NCI-H1048 (cell line): ENCODE measurements around the gene ZNF598.

Experiments
- DNase-seq: peaks from one replicate; lab custom pipeline; 2025; lab: John Stamatoyannopoulos, UW

Gene ZNF598

GRCh38 chr16:2009791-2010510 is at the start of gene ZNF598:
Gene ZNF598, minus strand, starts transcription at chr16:2009821.
- no peak for DNase-seq

- DNase-seq = no peak
Measured at GRCh38 chr16:2058872-2059271, 49.3 kb upstream of the ZNF598 start.

GRCh38 chr16:2058420-2058819 is 48.8 kb upstream of the ZNF598 start:
- no peak for DNase-seq

DNA sequence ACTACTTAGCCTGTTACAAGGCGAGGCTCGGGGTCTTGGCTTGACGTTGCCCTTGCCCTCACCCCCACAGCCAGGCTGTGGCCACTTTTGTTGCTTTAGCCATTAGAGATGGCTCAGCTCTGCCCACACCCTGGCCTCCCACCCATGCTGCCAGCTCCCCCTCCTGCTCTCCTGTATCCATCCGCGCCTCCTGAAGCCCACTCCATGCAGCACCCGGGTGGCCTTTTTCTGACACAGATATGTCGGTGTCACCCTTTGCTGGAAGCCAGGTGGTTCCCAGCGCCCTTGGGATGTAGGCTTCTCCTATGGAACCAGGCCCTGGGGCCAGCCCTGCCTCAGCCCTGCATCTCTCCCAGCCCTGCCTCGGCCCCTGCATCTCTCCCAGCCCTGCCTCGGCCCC is 47.8 kb upstream of the ZNF598 start:
- no peak for DNase-seq

DNA sequence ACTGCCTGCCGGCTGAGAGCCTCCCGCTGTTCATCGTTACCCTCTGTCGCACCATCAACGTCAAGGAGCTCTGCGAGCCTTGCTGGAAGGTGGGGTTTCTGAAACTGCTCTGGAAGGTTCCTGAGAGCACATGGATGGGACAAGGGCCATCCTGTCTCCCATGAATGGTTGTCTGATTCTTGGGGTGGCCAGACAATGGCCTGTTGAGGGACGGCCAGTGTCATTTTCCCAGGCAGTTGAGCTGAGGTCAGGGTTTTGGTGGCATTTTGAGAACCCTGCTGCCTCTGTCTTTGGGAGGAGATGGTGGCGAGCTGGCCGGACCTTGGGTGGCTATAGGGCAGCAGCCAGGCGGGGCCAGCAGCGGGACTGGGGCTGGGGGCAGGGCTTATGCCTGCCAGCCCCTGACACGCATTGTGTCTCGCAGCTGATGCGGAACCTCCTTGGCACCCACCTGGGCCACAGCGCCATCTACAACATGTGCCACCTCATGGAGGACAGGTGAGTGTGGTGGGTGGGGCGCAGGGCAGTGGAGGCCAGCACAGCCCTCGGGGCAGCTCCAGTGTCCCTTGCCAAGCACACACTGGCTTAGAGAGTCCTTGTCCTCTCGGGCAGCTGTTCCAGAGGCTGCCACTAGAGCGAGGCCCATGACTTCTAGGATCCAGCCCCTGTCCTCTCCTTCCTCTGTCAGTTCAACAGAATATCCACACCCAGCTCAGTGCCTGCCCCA is 47.2 kb upstream of the ZNF598 start:
- no peak for DNase-seq

- DNase-seq = no peak
Measured at GRCh38 chr16:2056077-2056476, 46.5 kb upstream of the ZNF598 start.

DNA sequence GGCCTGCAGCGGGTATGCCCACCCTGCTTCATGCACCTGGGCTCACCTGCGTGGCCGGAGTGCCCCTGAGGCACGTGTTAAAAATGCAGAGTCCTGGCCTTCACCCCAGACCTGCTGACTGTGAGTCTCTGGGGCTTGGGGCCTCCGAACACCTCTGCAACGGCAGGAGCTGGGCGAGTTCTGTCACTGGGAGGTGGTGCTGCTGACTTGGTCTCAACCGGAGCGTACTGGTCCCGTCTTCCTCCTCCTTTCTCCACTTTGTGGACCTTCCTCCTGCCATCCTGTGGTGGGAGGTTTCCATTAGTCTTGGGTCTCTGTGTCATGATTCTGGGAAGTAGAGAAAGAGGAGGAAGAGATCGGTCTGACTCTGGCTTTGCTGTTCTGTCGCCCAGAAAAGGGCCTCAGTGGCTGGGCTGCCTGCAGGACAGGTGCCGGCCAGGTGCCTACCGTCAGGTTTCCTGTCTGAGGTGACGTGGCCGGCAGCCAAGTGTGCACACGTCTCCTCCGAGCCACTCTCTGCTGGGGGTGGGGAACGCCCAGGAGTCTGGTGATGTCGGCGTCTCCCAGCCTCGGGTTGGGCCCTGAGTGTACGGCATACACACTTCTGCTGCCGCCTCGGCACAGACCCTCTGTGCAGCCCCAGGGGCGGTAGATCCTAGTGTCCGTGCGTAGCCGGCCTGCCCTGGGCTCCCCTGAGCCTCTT is 45.1 kb upstream of the ZNF598 start:
- no peak for DNase-seq

DNA sequence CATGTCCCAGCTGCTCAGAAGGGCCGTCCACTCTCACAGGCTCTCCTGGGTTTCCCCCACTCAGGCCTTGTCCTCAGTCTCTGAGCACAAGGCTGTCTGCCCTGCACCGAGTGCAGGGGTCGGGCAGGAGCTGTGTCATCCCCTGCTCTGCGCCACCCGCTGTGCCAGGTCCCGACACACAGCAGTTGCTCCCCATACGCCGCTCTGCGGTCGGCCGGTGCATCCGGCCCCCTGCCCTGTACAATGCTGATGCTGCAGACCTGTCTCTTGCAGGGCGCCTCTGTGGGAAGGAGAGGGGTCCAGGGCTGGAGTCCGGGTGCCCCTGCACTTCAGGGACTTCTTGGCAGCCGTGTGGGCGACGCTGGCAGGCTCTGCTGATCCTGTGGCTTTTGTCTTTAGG is 44.3 kb upstream of the ZNF598 start:
- DNase-seq = no peak

GRCh38 chr16:2053211-2053610 is 43.6 kb upstream of the ZNF598 start:
- DNase-seq = no peak

- DNase-seq = no peak
Measured at GRCh38 chr16:2048116-2048543, 38.5 kb upstream of the ZNF598 start.

DNA sequence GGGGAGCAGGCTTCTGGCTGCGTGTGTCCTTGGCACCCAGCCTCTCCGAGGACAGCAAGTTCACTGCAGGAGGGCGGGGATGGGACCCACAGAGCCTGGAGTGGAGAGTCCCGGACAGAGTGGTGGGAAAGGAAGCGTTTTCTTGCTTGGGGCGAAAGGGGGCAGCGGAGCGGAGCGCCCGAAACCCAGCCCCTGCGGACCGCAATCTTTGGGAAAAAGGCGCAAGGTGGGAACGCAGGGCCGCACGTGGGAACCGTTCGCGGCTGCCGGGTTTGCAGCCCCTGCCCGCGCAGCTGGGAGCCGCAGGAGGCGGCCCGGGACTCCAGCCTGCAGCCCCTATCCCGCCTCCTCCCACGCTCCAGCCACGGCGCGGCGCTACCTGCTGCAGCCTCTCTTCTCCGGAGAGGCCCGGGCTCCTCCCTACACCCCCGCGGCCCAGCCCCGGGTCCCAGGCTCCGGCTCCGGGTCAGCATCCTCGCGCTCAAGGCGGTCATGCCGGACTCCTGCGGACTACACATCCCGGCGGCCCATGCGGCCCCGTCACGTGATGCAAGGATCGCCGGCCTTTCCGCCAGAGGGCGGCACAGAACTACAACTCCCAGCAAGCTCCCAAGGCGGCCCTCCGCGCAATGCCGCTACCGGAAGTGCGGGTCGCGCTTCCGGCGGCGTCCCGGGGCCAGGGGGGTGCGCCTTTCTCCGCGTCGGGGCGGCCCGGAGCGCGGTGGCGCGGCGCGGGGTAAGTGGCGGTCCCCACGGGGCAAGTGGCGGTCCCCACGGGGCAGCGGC is 37.9 kb upstream of the ZNF598 start, which contains the start of the genes NTHL1 and TSC2:
Gene NTHL1, minus strand, starts transcription at position 505 of the 786 bp plus-strand sequence. Its CDS starts 11 bp downstream, at position 494.
Gene TSC2, plus strand, starts transcription at position 656 of the 786 bp plus-strand sequence. CDS start 631 bp downstream, outside the sequence.
- DNase-seq = peak; percentile 35

- DNase-seq = no peak
Measured at GRCh38 chr16:2046893-2047329, 37.3 kb upstream of the ZNF598 start.

- DNase-seq = no peak
Measured at GRCh38 chr16:2045965-2046892, 36.6 kb upstream of the ZNF598 start.

DNA sequence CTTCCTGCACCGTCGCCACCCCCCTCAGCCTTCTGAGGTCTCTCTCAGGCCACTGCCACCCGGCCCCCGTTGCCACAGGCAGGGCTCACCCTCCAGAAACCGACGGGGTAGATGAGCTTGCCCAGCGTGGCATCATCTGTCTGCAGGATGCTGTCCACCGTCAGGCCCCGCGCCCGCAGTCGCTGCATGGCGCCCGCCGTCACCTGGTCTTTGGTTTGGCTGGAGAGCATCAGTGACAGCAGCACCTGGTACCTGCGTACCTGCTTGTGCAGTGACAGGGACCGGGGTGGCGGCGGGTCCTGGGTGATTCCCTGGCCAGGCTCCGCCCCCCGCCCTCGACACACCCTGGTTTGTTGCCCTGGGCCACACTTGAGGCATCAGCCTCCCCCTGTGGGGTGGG is 34.9 kb upstream of the ZNF598 start:
- DNase-seq = no peak

- no peak for DNase-seq
Measured at GRCh38 chr16:2043667-2044451, 34.2 kb upstream of the ZNF598 start.

GRCh38 chr16:2042986-2043666 is 33.5 kb upstream of the ZNF598 start:
- no peak for DNase-seq

- DNase-seq = no peak
Measured at GRCh38 chr16:2042171-2042985, 32.8 kb upstream of the ZNF598 start.

- DNase-seq = no peak
Measured at GRCh38 chr16:2040787-2041522, 31.3 kb upstream of the ZNF598 start.
